ENCODE data around the gene TNKS2. TPM values are rescaled to one million over a fixed set of nuclear protein-coding genes. Genes with fewer than 3 reads are reported as not detected.

Gene TNKS2
- polyA plus RNA-seq, 1 donor (not counting 4 experiments of a cell fraction or from before 2014, with no cell fraction given): 35.4 TPM

DNA sequence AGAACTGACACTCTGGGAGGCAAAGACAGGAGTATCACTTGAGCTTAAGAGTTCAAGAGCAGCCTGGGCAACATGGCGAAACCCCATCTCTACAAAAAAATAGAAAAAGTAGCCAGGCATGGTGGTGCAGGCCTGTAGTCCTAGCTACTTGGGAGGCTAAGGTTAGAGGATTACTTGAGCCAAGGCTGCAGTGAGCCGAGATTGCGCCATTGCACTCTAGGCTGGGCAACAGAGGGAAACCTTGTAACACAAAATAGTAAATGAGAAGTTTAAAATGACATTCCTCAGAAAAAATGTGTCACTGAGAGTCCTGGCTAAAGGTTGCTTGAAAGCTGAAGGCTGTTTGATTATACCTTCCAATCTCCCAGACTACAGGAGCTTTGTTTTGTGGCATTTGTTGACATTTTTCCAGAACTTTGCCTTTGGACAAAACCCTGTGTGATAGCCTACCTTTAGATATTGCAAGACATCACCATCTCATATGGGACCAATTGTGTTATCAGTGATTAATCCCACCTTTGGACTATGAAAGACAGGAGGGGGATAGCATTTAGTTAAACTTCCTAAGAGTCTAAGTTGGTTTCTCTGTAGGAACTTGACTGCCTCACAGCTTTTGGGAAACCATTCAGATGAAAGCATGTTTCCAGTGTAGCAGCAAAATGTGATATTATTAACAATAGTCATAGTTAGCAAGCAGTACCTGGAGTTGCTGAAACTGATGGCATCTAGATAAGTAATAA is 5.3 kb downstream of the TNKS2 start:
- H3K79me2 ChIP-seq (ENCODE audit: control insufficient read depth, insufficient read depth, low read length): peaks cover 85% of the 10 kb centered on the region
- H3K9me1 ChIP-seq (ENCODE audit: control insufficient read depth, extremely low read depth, insufficient read depth, low read length): no peaks in the 10 kb centered on the region
- dilution Hi-C loops (cut with MboI; ENCODE audit: extremely low pct_ligation_motif_present, low sequenced_read_pairs): no loop called here
- no peak overlapping the region for H3K9ac ChIP-seq (ENCODE audit: control insufficient read depth, extremely low read depth, insufficient read depth, low read length)
- H3K36me3 ChIP-seq (ENCODE audit: control insufficient read depth in 2 of 2, extremely low read depth in 1 of 2, insufficient read depth in 2 of 2, low read length in 2 of 2): peaks cover 6 to 8% of the 10 kb centered on the region in 2 experiments
- no peak overlapping the region for H2AFZ ChIP-seq (ENCODE audit: control insufficient read depth, low read length)
- H3K4me3 ChIP-seq (ENCODE audit: control insufficient read depth in 2 of 3, extremely low read depth in 1 of 3, insufficient read depth in 2 of 3, low read depth in 1 of 3, low read length in 3 of 3): no peak overlapping the region
- no peak for DNase-seq (ENCODE audit: low read depth, low spot score)
- no peaks in the 10 kb centered on the region for H3K27me3 ChIP-seq (ENCODE audit: control insufficient read depth, extremely low read depth, insufficient read depth, low read length)
- H4K20me1 ChIP-seq (ENCODE audit: control insufficient read depth, extremely low read depth, insufficient read depth, low read length): peaks cover 4% of the 10 kb centered on the region
- H3K9me3 ChIP-seq (ENCODE audit: control insufficient read depth, low read depth, low read length): no peaks in the 10 kb centered on the region
- H3K4me2 ChIP-seq (ENCODE audit: control insufficient read depth, extremely low read depth, insufficient read depth, low read depth, low read length): no peak overlapping the region
- no peak for FAIRE-seq
- peaks cover 7% of the 10 kb centered on the region for H3K4me1 ChIP-seq (ENCODE audit: control insufficient read depth, extremely low read depth, insufficient read depth, low read length)
- no peak for TF ChIP-seq EZH2 (IDR thresholded peaks at IDR 0.05; ENCODE audit: low read length)
- TF ChIP-seq, protein P1, sequence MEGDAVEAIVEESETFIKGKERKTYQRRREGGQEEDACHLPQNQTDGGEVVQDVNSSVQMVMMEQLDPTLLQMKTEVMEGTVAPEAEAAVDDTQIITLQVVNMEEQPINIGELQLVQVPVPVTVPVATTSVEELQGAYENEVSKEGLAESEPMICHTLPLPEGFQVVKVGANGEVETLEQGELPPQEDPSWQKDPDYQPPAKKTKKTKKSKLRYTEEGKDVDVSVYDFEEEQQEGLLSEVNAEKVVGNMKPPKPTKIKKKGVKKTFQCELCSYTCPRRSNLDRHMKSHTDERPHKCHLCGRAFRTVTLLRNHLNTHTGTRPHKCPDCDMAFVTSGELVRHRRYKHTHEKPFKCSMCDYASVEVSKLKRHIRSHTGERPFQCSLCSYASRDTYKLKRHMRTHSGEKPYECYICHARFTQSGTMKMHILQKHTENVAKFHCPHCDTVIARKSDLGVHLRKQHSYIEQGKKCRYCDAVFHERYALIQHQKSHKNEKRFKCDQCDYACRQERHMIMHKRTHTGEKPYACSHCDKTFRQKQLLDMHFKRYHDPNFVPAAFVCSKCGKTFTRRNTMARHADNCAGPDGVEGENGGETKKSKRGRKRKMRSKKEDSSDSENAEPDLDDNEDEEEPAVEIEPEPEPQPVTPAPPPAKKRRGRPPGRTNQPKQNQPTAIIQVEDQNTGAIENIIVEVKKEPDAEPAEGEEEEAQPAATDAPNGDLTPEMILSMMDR (optimal IDR thresholded peaks at IDR 0.05 in 1 of 3, IDR thresholded peaks at IDR 0.05 in 1 of 3, conservative IDR thresholded peaks at IDR 0.05 in 1 of 3; ENCODE audit: extremely low read depth in 1 of 3, insufficient read depth in 2 of 3, low read length in 3 of 3): no peak
- no peak overlapping the region for H3K27ac ChIP-seq (ENCODE audit: control insufficient read depth, insufficient read depth, low read length)

DNA sequence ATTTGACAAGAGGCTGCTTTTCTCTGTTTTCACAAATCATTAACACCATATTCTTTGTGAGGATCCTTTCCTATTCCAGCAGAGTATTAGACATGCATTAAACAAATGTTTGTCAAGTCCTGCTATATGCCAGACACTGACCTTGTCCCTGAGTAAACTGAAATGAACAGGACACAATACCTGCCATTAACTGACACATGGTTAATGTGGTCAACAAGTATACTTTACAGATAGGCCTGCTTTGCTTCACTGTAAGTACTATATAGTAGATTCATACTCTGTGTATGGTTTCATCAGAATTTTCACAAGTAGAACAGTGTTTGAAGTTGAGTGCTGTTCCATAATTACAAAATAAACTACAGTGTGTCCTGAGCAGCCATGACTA is 5.9 kb downstream of the TNKS2 start:
- no peak for DNase-seq (ENCODE audit: low read depth, low spot score)
- Histone ChIP-seq H3K36me3 (ENCODE audit: control insufficient read depth in 2 of 2, extremely low read depth in 1 of 2, insufficient read depth in 2 of 2, low read length in 2 of 2) (peaks cover 7 to 8% of the 10 kb centered on the region in 2 experiments), H3K4me3 (ENCODE audit: control insufficient read depth in 2 of 3, extremely low read depth in 1 of 3, insufficient read depth in 2 of 3, low read depth in 1 of 3, low read length in 3 of 3) (no peak overlapping the region), H3K4me2 (ENCODE audit: control insufficient read depth, extremely low read depth, insufficient read depth, low read depth, low read length) (no peak overlapping the region), H3K9ac (ENCODE audit: control insufficient read depth, extremely low read depth, insufficient read depth, low read length) (no peak overlapping the region), H4K20me1 (ENCODE audit: control insufficient read depth, extremely low read depth, insufficient read depth, low read length) (peaks cover 5% of the 10 kb centered on the region), H3K9me1 (ENCODE audit: control insufficient read depth, extremely low read depth, insufficient read depth, low read length) (no peaks in the 10 kb centered on the region), H3K27me3 (ENCODE audit: control insufficient read depth, extremely low read depth, insufficient read depth, low read length) (no peaks in the 10 kb centered on the region), H3K27ac (ENCODE audit: control insufficient read depth, insufficient read depth, low read length) (no peak overlapping the region), H3K4me1 (ENCODE audit: control insufficient read depth, extremely low read depth, insufficient read depth, low read length) (peaks cover 7% of the 10 kb centered on the region), H3K9me3 (ENCODE audit: control insufficient read depth, low read depth, low read length) (no peaks in the 10 kb centered on the region), H2AFZ (ENCODE audit: control insufficient read depth, low read length) (no peak overlapping the region), H3K79me2 (ENCODE audit: control insufficient read depth, insufficient read depth, low read length) (peaks cover 85% of the 10 kb centered on the region)
- dilution Hi-C loops (cut with MboI; ENCODE audit: extremely low pct_ligation_motif_present, low sequenced_read_pairs): no loop called here
- FAIRE-seq: no peak
- TF ChIP-seq, protein P1 (optimal IDR thresholded peaks at IDR 0.05 in 1 of 3, IDR thresholded peaks at IDR 0.05 in 1 of 3, conservative IDR thresholded peaks at IDR 0.05 in 1 of 3; ENCODE audit: extremely low read depth in 1 of 3, insufficient read depth in 2 of 3, low read length in 3 of 3): no peak
- no peak for TF ChIP-seq EZH2 (IDR thresholded peaks at IDR 0.05; ENCODE audit: low read length)

Data from keratinocyte (primary cell).